Activated CD4-positive, alpha-beta T cell treated with anti-CD3 and anti-CD28 coated beads, Interleukin-2, amount 10 ng/mL, durations not matched to agents 24 days and 14 days (primary cell): ENCODE results near the gene KRT2. TPM values are rescaled to one million over a fixed set of nuclear protein-coding genes. Genes with fewer than 3 reads are reported as not detected.
A peak's percentile ranks its signal among the peaks of the same experiment; 100 is the strongest.

Experiments
- DNase-seq: peaks from one replicate; pipeline ENCODE4 v3.0.0; 2022
- H3K27ac Mint-ChIP-seq: one replicate; pipeline ENCODE4 v1.8.0; 2022; ENCODE audit warnings: mild to moderate bottlenecking, mixed read lengths
- H3K27me3 Mint-ChIP-seq: one replicate; pipeline ENCODE4 v1.8.0; 2022; ENCODE audit warnings: mixed read lengths
- H3K36me3 Mint-ChIP-seq: one replicate; pipeline ENCODE4 v1.8.0; 2022; ENCODE audit warnings: low read depth, mild to moderate bottlenecking, mixed read lengths
- H3K4me1 Mint-ChIP-seq: one replicate; pipeline ENCODE4 v1.8.0; 2021; ENCODE audit warnings: mixed read lengths
- H3K4me3 Mint-ChIP-seq: one replicate; pipeline ENCODE4 v1.8.0; 2022; ENCODE audit warnings: mild to moderate bottlenecking, moderate library complexity, mixed read lengths
- H3K9me3 Mint-ChIP-seq: one replicate; pipeline ENCODE4 v1.8.0; 2021; ENCODE audit warnings: mixed read lengths
- intact Hi-C: fragments of 100-400 bp; cut with micrococcal nuclease; formaldehyde crosslinking; loops from one replicate; pipeline ENCODE4 v1.15.1; 2023
- total RNA-seq: library from RNA; stranded (reverse); gene quantifications from 2 replicates; pipeline ENCODE4 v1.2.3, GENCODE V29; 2022

Gene KRT2
- total RNA-seq, 1 donor from 2014 or later: not detected

DNA sequence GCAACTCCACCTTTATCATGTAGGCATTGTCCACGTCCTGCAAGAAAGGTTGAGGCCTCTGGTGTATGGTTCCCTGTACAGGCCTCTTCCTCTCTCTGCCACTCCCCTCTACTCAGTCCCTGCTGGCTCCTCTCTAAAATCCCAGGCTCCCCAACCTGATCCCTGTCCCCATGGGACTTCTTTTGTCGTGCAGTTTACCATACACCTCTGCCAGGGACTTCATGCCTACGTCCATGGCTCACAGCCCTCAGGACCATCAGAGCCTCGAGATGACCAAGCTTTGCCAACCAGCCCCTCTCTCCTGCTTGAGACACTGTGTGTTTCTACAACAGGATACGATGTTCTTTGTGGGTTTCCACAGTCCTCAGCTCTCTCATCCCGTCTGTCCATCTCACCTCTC lies 2.9 kb downstream of the KRT2 start:
- Mint-ChIP-seq H3K4me1 (peaks cover 49% of the 10 kb centered on the region), H3K27ac (no peak overlapping the region), H3K36me3 (peaks cover 6% of the 10 kb centered on the region), H3K9me3 (peaks cover 3% of the 10 kb centered on the region), H3K27me3 (peaks cover 7% of the 10 kb centered on the region), H3K4me3 (no peak overlapping the region)
- DNase-seq: no peak
- intact Hi-C loops: no loop called here

DNA sequence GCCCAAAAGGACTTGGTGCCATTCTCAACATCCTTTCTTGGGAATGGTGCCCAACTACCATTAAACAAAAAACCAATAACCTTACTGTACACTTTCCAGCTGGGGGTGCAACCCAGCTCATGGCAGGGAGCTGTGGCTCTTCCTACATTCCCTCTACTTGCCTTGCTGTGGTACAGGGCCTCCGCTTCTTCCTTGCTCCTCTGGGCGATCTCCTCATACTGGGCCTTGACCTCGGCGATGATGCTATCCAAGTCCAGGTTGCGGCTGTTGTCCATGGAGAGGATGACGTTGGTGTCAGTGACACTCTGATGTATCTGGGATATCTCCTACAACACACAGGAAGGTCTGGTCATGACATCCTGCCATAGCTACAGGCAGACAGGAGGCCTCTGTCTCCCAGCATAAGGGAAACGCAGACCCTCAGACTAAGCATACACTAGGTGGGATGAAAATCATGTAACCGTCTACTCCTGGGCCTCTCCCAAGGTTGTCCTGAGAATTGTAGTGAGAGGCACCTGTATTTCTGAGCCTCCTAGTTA lies 3.9 kb downstream of the KRT2 start:
- Mint-ChIP-seq H3K4me1 (peaks cover 49% of the 10 kb centered on the region), H3K4me3 (no peak overlapping the region)
- DNase-seq: no peak

DNA sequence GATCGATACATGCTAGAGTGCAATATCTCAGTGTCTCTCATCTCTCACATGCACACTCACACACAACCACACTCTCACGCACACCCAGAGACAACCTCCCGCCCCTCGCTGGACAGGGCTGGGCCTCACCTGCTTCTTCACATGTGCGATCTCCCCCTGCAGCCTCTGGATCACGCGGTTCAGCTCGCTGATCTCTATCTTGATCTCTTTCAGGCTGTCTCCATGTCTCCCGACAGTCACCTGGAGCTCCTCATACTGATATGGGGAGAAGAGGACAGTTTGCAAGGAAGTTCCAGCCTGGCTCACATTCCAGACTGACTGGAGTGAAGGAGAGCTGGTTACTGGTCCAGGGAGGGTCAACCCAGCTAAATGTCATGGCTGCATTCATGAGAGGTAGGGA lies 4.4 kb downstream of the KRT2 start:
- Mint-ChIP-seq H3K4me1 (peaks cover 51% of the 10 kb centered on the region), H3K27me3 (peaks cover 2% of the 10 kb centered on the region), H3K36me3 (peaks cover 6% of the 10 kb centered on the region), H3K27ac (peak overlapping the region; percentile 52), H3K9me3 (peaks cover 3% of the 10 kb centered on the region), H3K4me3 (peak overlapping the region; percentile 6)
- intact Hi-C loops: no loop called here
- no peak for DNase-seq

More for the DNA sequence above, 3.9 kb downstream of the KRT2 start:
- intact Hi-C loops: no loop called here
- no peak overlapping the region for H3K27ac Mint-ChIP-seq
- H3K36me3 Mint-ChIP-seq: peaks cover 6% of the 10 kb centered on the region
- H3K9me3 Mint-ChIP-seq: peaks cover 3% of the 10 kb centered on the region
- peaks cover 2% of the 10 kb centered on the region for H3K27me3 Mint-ChIP-seq

DNA sequence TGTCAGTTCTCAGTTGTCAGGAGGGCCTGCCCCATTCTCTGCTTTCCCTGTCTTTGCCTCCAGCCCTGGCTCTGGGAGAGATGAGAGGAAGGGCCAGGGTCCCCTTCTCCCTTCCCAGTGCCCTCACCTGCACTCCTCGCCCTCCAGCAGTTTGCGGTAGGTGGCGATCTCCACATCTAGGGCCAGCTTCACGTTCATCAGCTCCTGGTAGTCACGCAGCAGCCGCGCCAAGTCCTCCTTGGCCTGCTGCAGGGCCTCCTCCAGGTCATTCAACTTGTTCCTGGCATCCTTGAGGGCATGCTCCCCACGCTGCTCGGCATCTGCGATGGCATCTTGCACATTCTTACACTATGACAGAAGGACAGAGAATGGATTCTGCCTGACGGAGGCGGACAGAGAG lies 5.4 kb downstream of the KRT2 start:
- Mint-ChIP-seq H3K4me3 (peak overlapping the region; percentile 1), H3K27ac (no peak overlapping the region), H3K4me1 (peaks cover 56% of the 10 kb centered on the region), H3K27me3 (peaks cover 2% of the 10 kb centered on the region), H3K36me3 (peaks cover 6% of the 10 kb centered on the region), H3K9me3 (peaks cover 3% of the 10 kb centered on the region)
- intact Hi-C loops: no loop called here
- DNase-seq: no peak

DNA sequence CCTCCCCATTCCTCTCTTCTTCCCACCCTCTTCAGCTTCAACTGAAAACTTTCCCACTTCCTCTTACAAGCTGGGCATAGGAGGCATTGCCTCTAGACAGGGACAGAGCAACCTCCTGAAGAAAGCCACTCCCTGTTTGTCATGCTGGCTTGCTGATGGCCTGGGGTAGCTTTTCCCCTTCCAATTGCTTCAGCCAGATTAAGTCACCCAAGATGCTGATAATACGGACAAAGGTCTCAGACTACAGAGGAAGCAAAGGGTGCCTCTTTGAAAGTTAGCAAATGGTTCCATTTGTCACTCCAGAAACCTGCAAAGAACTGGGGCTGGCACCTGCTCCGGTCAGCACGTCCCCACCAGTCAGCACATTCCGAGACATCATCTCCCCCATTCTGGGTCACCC lies 6.0 kb downstream of the KRT2 start:
- intact Hi-C loops: no loop called here
- H3K27me3 Mint-ChIP-seq: peaks cover 2% of the 10 kb centered on the region
- peaks cover 3% of the 10 kb centered on the region for H3K9me3 Mint-ChIP-seq
- peaks cover 58% of the 10 kb centered on the region for H3K4me1 Mint-ChIP-seq
- no peak for DNase-seq
- peaks cover 6% of the 10 kb centered on the region for H3K36me3 Mint-ChIP-seq
- H3K27ac Mint-ChIP-seq: peak overlapping the region; percentile 87
- peak overlapping the region; percentile 42 for H3K4me3 Mint-ChIP-seq

DNA sequence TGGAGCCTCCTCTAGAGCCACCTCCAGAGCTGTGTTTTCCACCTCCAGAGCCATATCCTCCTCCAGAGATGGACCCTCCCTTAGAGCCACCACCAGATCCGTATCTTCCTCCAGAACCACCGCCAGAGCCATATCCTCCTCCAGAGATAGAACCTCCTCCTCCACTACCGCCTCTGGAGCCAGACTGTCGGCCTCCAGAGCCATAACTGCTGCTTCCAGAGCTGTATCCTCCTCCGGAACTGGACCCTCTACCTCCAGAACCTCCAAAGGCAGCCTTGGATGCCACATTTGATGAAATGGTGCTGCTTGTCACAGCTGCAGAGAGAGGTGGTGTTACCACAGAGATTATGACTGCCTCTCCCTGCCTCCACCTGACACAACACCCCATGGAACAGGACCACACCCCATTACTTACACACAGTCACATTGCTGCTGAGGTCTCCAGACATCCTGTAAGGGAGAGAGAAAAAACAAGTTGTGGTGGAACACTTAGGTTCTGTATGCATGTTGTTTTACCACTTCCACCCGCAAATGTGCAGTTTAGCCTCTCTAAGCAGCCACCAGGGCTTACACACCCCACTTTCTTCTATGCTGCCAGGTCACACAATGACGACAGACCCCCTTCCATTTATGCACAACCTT lies 6.8 kb downstream of the KRT2 start:
- Mint-ChIP-seq H3K27ac (peak overlapping the region; percentile 87), H3K4me3 (peak overlapping the region; percentile 42), H3K4me1 (peaks cover 57% of the 10 kb centered on the region), H3K27me3 (peaks cover 5% of the 10 kb centered on the region), H3K9me3 (peaks cover 3% of the 10 kb centered on the region), H3K36me3 (peaks cover 6% of the 10 kb centered on the region)
- peak; percentile 90 for DNase-seq
- intact Hi-C loops: no loop called here

DNA sequence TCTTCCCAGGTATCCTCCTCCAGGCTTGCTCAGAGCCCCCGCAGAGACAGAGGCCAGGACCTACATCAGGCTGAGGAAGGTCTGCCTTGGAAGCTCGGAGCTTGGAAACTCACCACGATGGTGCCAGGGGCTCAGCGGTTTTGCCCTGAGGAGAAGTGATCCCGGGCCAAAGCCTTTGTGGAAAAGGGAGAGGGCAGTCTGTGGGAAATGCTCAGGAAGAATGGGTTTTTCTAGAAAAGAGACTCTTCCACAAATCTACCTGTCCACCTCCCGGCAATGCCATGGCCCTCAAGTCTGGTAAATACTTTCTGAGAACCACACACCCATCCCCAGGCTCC lies 8.0 kb downstream of the KRT2 start:
- Mint-ChIP-seq H3K27ac (peak overlapping the region; percentile 14), H3K36me3 (peaks cover 5% of the 10 kb centered on the region), H3K9me3 (peaks cover 4% of the 10 kb centered on the region), H3K27me3 (peaks cover 10% of the 10 kb centered on the region), H3K4me3 (no peak overlapping the region), H3K4me1 (peaks cover 53% of the 10 kb centered on the region)
- intact Hi-C loops: no loop called here
- no peak for DNase-seq

DNA sequence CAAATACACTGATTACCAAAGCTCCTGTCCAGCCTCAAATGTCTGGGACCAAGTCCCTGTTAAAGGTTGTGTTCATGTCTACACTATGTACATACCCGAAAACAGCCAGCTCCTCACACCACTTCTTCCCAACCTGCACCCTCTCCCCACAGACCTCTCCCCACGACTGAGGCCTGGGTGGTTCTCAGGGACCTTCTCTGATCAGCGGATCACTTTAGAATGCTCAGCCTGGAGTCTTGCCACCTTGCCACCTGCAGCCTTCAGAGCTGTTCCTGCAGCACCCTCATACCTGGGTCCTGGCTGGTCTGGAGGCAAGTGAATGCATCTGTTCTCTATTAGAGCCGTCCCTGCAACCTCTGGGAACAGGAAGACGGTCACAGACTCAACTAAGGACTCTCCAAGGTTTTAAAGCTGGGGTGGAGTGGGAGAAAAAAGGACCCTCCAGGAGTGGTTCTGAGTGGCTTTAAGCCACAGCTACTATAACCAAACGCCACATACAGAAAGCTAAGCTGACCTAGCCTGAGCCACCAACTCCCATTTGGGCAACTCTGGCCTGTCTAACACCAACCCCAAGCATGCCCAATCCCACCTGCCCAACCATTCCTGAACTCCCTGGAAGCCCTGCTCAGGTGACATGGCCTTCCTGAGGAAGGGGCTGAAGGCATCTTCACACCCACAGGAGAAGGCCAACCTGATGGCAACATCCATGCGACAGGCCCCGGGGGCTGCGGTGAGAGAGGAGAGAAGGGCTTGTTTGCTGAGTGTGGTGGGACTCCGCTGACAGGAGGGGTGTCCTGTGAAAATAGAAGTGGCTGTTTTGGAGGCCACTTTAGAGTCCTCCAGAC lies 8.6 kb downstream of the KRT2 start:
- H3K36me3 Mint-ChIP-seq: peaks cover 5% of the 10 kb centered on the region
- H3K27ac Mint-ChIP-seq: no peak overlapping the region
- peaks cover 50% of the 10 kb centered on the region for H3K4me1 Mint-ChIP-seq
- peaks cover 13% of the 10 kb centered on the region for H3K27me3 Mint-ChIP-seq
- no peak for DNase-seq
- intact Hi-C loops: no loop called here
- H3K4me3 Mint-ChIP-seq: no peak overlapping the region
- peaks cover 4% of the 10 kb centered on the region for H3K9me3 Mint-ChIP-seq

DNA sequence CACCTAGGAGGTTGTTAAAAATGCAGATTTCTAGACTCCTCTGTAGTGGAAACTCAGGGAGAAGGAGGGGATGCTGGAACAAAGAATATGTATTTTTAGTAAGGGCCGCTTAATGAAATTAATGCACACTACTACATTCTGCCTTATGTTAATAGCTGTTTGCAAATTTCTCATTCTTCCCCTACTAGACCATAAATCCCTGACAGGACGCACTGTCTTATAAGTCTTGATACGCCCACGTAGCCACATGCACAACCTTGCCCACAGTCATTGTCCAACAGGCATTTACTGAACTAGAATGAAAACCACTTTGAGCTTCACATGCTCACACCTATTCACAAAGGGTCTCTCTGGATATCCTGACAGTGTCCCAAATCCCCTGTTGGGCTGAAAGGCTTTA lies 10.5 kb downstream of the KRT2 start:
- Mint-ChIP-seq H3K4me1 (peaks cover 37% of the 10 kb centered on the region), H3K9me3 (peaks cover 4% of the 10 kb centered on the region), H3K4me3 (no peak overlapping the region), H3K27ac (peak overlapping the region; percentile 31), H3K27me3 (peaks cover 16% of the 10 kb centered on the region), H3K36me3 (peaks cover 5% of the 10 kb centered on the region)
- intact Hi-C loops: no loop called here
- no peak for DNase-seq

DNA sequence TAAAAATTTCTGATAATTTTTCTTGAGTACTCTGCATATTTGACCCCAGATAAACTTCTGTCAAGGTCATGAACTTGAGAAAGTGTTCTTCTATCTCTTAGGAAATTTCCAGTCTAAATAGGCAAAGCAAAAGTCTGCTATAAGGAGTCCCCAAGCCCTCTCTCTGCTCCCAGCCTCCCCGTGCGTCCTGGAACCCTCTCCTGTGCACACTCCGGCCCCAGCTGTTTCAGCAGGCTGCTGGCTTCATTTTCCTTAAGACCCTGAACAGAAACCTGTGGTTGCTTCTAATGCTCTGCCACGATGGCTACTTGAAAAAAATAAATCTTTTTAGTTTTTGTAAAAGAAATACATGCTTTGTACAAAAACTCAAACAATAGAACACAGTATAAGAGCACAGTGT lies 14.7 kb downstream of the KRT2 start:
- no peak overlapping the region for H3K27ac Mint-ChIP-seq
- H3K27me3 Mint-ChIP-seq: peaks cover 18% of the 10 kb centered on the region

DNA sequence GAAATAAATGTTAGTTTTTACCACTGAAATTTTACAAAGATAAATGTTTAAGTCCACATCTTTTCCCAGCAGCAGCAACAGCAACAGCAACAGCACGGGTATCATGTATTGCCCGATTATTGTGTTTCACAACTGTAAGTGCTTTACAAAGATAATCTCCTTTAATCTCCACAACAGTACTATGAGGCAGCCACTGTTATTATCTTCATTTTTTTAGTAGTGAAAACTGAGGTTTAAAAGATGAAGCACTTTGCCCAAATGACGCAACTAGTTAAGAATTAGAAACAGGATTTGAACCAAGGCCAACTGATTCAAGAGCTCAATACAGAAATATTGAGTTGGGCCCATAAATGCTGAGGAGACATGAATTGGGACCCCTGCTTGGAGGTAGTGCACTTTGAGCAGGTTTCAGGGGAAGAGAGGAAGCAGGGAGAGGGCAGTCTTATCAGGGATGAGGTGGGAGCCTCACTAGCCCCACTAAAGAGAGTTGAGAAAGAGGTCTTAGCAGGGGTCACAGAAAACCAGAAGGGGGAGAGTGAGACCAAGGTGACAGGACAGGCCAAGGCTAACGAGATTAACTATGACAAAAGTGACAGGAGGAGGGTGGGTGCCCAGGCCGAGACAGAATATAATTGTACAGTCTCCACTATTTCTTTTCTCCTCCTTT lies 15.3 kb downstream of the KRT2 start:
- H3K27me3 Mint-ChIP-seq: peaks cover 18% of the 10 kb centered on the region
- H3K9me3 Mint-ChIP-seq: peaks cover 4% of the 10 kb centered on the region
- DNase-seq: no peak
- peaks cover 23% of the 10 kb centered on the region for H3K4me1 Mint-ChIP-seq
- intact Hi-C loops: no loop called here
- no peaks in the 10 kb centered on the region for H3K36me3 Mint-ChIP-seq
- no peak overlapping the region for H3K27ac Mint-ChIP-seq
- H3K4me3 Mint-ChIP-seq: no peak overlapping the region

More for the DNA sequence above, 14.7 kb downstream of the KRT2 start:
- no peak for DNase-seq
- Mint-ChIP-seq H3K4me3 (no peak overlapping the region), H3K4me1 (peaks cover 27% of the 10 kb centered on the region), H3K9me3 (peaks cover 4% of the 10 kb centered on the region), H3K36me3 (no peaks in the 10 kb centered on the region)
- intact Hi-C loops: no loop called here

DNA sequence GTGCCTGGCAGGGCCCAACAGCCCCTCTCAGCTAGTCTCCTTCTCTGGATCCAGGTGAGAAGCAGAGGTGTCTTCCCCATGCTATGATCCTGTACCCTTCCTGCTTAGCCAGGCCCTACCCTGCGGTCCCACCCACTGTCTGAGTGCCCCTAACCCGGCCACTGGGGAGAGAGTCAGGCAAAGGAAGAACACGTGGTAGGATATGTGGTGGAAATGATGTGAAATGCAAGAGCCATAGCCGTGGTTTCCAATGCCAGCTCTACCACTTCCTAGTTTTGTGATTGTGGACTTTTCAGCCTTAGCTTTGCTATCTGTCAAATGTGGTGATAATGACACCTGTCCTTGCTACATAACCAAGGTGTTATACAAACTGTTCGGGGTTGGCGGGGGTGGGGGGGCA lies 15.8 kb downstream of the KRT2 start:
- DNase-seq: no peak
- no peak overlapping the region for H3K4me3 Mint-ChIP-seq
- no peak overlapping the region for H3K27ac Mint-ChIP-seq
- peaks cover 18% of the 10 kb centered on the region for H3K27me3 Mint-ChIP-seq
- peaks cover 4% of the 10 kb centered on the region for H3K9me3 Mint-ChIP-seq
- H3K36me3 Mint-ChIP-seq: no peaks in the 10 kb centered on the region
- intact Hi-C loops: no loop called here
- peaks cover 20% of the 10 kb centered on the region for H3K4me1 Mint-ChIP-seq

DNA sequence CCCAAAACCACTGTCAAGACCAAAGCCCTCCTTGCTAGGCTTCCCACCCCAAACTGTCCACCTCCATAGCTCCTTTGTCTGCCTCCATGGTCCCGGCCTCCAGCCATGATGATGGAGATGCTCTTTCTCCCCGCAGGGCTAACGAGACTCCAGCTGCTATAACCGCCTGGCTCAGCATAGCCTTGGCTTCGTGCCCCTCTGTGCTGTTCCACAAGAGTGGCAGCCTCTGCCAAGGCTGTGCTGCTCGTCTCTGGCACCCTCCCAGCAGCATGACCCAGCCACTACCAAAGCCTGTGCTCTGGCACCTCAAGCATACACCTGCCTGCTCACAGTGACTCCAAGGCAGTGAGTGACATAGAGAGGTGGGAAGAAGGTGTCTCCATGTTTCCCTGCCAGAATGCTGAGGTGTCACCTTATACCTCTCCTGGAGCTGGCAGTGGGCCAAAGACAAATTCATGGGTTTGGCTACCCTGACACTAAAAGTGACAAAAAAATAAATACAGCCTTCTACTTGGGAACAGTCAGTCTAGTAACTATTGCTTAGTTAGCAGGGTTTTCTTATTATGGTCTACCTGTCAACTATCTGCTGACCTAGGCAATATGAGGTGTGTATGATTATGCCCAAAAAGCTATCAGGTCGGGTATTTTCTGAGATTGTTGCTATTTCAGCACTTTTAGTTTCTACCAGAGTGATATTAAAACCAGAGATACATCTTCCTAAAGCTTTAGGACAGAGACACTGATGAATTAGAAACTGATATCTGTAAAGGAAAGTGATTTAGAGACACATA lies 17.6 kb downstream of the KRT2 start:
- intact Hi-C loops: no loop called here
- peaks cover 32% of the 10 kb centered on the region for H3K4me1 Mint-ChIP-seq
- H3K9me3 Mint-ChIP-seq: peaks cover 2% of the 10 kb centered on the region
- H3K27me3 Mint-ChIP-seq: peaks cover 12% of the 10 kb centered on the region
- H3K36me3 Mint-ChIP-seq: no peaks in the 10 kb centered on the region
- no peak for DNase-seq
- peak overlapping the region; percentile 60 for H3K27ac Mint-ChIP-seq
- H3K4me3 Mint-ChIP-seq: no peak overlapping the region
